ENCODE measurements around the gene CIDEB. TPM values are rescaled to one million over a fixed set of nuclear protein-coding genes. Genes with fewer than 3 reads are reported as not detected.

Gene CIDEB
- polyA plus RNA-seq, 1 donor from 2014 or later = not detected

GRCh38 chr14:24284501-24285035 is 23.2 kb downstream of the CIDEB start:
- H3K9me3 ChIP-seq (ENCODE audit: low read length) = no peaks in the 10 kb centered on the region
- no peaks in the 10 kb centered on the region for H4K20me1 ChIP-seq (ENCODE audit: insufficient read depth)
- no peaks in the 10 kb centered on the region for H3K27me3 ChIP-seq (ENCODE audit: insufficient read depth, low read depth, low read length)
- no peaks in the 10 kb centered on the region for H3K79me2 ChIP-seq (replicated peaks; ENCODE audit: insufficient read depth, low read length)
- TF ChIP-seq POLR2AphosphoS5 (IDR thresholded peaks at IDR 0.05) (no peak), CTCF (IDR thresholded peaks at IDR 0.05; ENCODE audit: poor library complexity, severe bottlenecking) (no peak), TAF1 (IDR thresholded peaks at IDR 0.05; ENCODE audit: low read depth) (no peak), REST (IDR thresholded peaks at IDR 0.05; ENCODE audit: borderline replicate concordance) (no peak), MXI1 (conservative IDR thresholded peaks at IDR 0.05; ENCODE audit: poor library complexity, severe bottlenecking) (no peak), EZH2 (IDR thresholded peaks at IDR 0.05; ENCODE audit: borderline replicate concordance, insufficient read depth, low read length, poor library complexity, severe bottlenecking) (no peak)
- no peaks in the 10 kb centered on the region for H3K9me2 ChIP-seq (ENCODE audit: insufficient read depth, low read length)
- H3K36me3 ChIP-seq (ENCODE audit: insufficient read depth, low read length) = no peaks in the 10 kb centered on the region
- H3K4me3 ChIP-seq (ENCODE audit: low read length) = no peak overlapping the region
- no peaks in the 10 kb centered on the region for H3F3A ChIP-seq (ENCODE audit: insufficient read depth, low read length, poor library complexity, severe bottlenecking)
- H3K9ac ChIP-seq (ENCODE audit: low read length) = no peak overlapping the region
- no peak overlapping the region for H3K27ac ChIP-seq (ENCODE audit: low read length)
- no peak overlapping the region for H2AFZ ChIP-seq (ENCODE audit: low read depth, low read length)
- no peak overlapping the region for H3K4me2 ChIP-seq (ENCODE audit: low read length)

GRCh38 chr14:24283796-24284460 is 23.8 kb downstream of the CIDEB start:
- H3K79me2 ChIP-seq (replicated peaks; ENCODE audit: insufficient read depth, low read length) = no peaks in the 10 kb centered on the region
- H3K27me3 ChIP-seq (ENCODE audit: insufficient read depth, low read depth, low read length) = no peaks in the 10 kb centered on the region
- no peak overlapping the region for H3K9ac ChIP-seq (ENCODE audit: low read length)
- H3K9me2 ChIP-seq (ENCODE audit: insufficient read depth, low read length) = no peaks in the 10 kb centered on the region
- H3K36me3 ChIP-seq (ENCODE audit: insufficient read depth, low read length) = no peaks in the 10 kb centered on the region
- H3K4me3 ChIP-seq (ENCODE audit: low read length) = no peak overlapping the region
- no peak overlapping the region for H2AFZ ChIP-seq (ENCODE audit: low read depth, low read length)
- no peaks in the 10 kb centered on the region for H4K20me1 ChIP-seq (ENCODE audit: insufficient read depth)
- no peak for TF ChIP-seq EZH2 (IDR thresholded peaks at IDR 0.05; ENCODE audit: borderline replicate concordance, insufficient read depth, low read length, poor library complexity, severe bottlenecking)
- TF ChIP-seq POLR2AphosphoS5 (IDR thresholded peaks at IDR 0.05) = no peak
- no peak for TF ChIP-seq MXI1 (conservative IDR thresholded peaks at IDR 0.05; ENCODE audit: poor library complexity, severe bottlenecking)
- TF ChIP-seq SMC3 (conservative IDR thresholded peaks at IDR 0.05; ENCODE audit: poor library complexity) = no peak
- TF ChIP-seq TAF1 (IDR thresholded peaks at IDR 0.05; ENCODE audit: low read depth) = no peak
- TF ChIP-seq CTCF (IDR thresholded peaks at IDR 0.05; ENCODE audit: poor library complexity, severe bottlenecking) = no peak
- TF ChIP-seq EP300 (conservative IDR thresholded peaks at IDR 0.05; ENCODE audit: poor library complexity, severe bottlenecking) = no peak
- no peak for TF ChIP-seq RAD21 (conservative IDR thresholded peaks at IDR 0.05)
- no peak for TF ChIP-seq REST (IDR thresholded peaks at IDR 0.05; ENCODE audit: borderline replicate concordance)
- no peaks in the 10 kb centered on the region for H3K9me3 ChIP-seq (ENCODE audit: low read length)
- H3F3A ChIP-seq (ENCODE audit: insufficient read depth, low read length, poor library complexity, severe bottlenecking) = no peaks in the 10 kb centered on the region
- no peak overlapping the region for H3K4me2 ChIP-seq (ENCODE audit: low read length)
- no peak overlapping the region for H3K27ac ChIP-seq (ENCODE audit: low read length)

All from neural cell (in vitro differentiated cells).